PFSK-1 (cell line): ENCODE measurements around the gene DOCK1.

Source experiments
- POLR2AphosphoS5 ChIP-seq: IDR thresholded peaks from 2 replicates; pipeline ENCODE4 v1.6.1; 2012; ENCODE audit warnings: low read depth, mild to moderate bottlenecking, control low read depth, low read length, moderate library complexity
- SIN3A ChIP-seq: IDR thresholded peaks from 2 replicates; pipeline ENCODE4 v1.6.1; 2012; ENCODE audit warnings: mild to moderate bottlenecking, low read length, moderate library complexity, borderline replicate concordance; ENCODE audit not compliant: insufficient read depth
- TAF1 ChIP-seq: IDR thresholded peaks from 2 replicates; pipeline ENCODE4 v1.6.1; 2012; ENCODE audit warnings: low read length, control low read depth, borderline replicate concordance; ENCODE audit not compliant: insufficient read depth

- TF ChIP-seq POLR2AphosphoS5 (no peak), TAF1 (no peak), SIN3A (no peak)
Observed at GRCh38 chr10:127456122-127456521, 550.9 kb downstream of the DOCK1 start.
